IPS-18a (cell line): Measurements from ENCODE around the gene CDK6.
"Not testable (repeated sequence)": the region's sequence is repeated elsewhere in the genome, so short reads cannot be mapped to it uniquely, and the experiment has no call there.

Experiments
- H3K27ac ChIP-seq: one replicate; pipeline ENCODE4 v1.5.1; 2013; ENCODE audit warnings: low read length
- H3K27me3 ChIP-seq: one replicate; pipeline ENCODE4 v1.6.1; 2013; ENCODE audit warnings: mild to moderate bottlenecking, low read length; ENCODE audit not compliant: control insufficient read depth, insufficient read depth
- H3K36me3 ChIP-seq: one replicate; pipeline ENCODE4 v1.6.1; 2013; ENCODE audit warnings: low read depth, low read length; ENCODE audit not compliant: control insufficient read depth
- H3K4me1 ChIP-seq: one replicate; pipeline ENCODE4 v1.6.1; 2013; ENCODE audit warnings: low read depth, low read length; ENCODE audit not compliant: control insufficient read depth
- H3K4me3 ChIP-seq: one replicate; pipeline ENCODE4 v1.5.1; 2013; ENCODE audit warnings: low read length
- H3K9ac ChIP-seq: one replicate; pipeline ENCODE4 v1.6.1; 2013; ENCODE audit warnings: mild to moderate bottlenecking, low read length, moderate library complexity
- H3K9me3 ChIP-seq: one replicate; pipeline ENCODE4 v1.6.1; 2013; ENCODE audit warnings: low read depth, low read length; ENCODE audit not compliant: control insufficient read depth

CDK6 gene

GRCh38 chr7:92621026-92621540 is 215.3 kb downstream of the CDK6 start:
- no peak overlapping the region for H3K4me3 ChIP-seq
- peaks cover 1% of the 10 kb centered on the region for H3K4me1 ChIP-seq

GRCh38 chr7:92615861-92616260 is 220.5 kb downstream of the CDK6 start:
- Histone ChIP-seq H3K36me3 (peaks cover 3% of the 10 kb centered on the region), H3K4me3 (no peak overlapping the region), H3K9me3 (no peaks in the 10 kb centered on the region), H3K9ac (no peak overlapping the region), H3K27me3 (no peaks in the 10 kb centered on the region), H3K27ac (no peak overlapping the region), H3K4me1 (peaks cover 6% of the 10 kb centered on the region)

More at GRCh38 chr7:92621026-92621540, 215.3 kb downstream of the CDK6 start:
- no peaks in the 10 kb centered on the region for H3K9me3 ChIP-seq
- H3K9ac ChIP-seq = no peak overlapping the region
- no peaks in the 10 kb centered on the region for H3K36me3 ChIP-seq
- H3K27me3 ChIP-seq = no peaks in the 10 kb centered on the region
- no peak overlapping the region for H3K27ac ChIP-seq

- Histone ChIP-seq H3K27me3 (no peaks in the 10 kb centered on the region), H3K9me3 (no peaks in the 10 kb centered on the region), H3K9ac (no peak overlapping the region), H3K36me3 (peaks cover 3% of the 10 kb centered on the region), H3K27ac (no peak overlapping the region), H3K4me1 (peaks cover 6% of the 10 kb centered on the region), H3K4me3 (no peak overlapping the region)
Observed at GRCh38 chr7:92614660-92615174, 221.7 kb downstream of the CDK6 start.

- peaks cover 3% of the 10 kb centered on the region for H3K36me3 ChIP-seq
- no peaks in the 10 kb centered on the region for H3K9me3 ChIP-seq
- no peak overlapping the region for H3K27ac ChIP-seq
Observed at GRCh38 chr7:92613720-92614119, 222.7 kb downstream of the CDK6 start.

GRCh38 chr7:92613214-92613613 is 223.2 kb downstream of the CDK6 start:
- Histone ChIP-seq H3K9ac (no peak overlapping the region), H3K4me1 (peaks cover 6% of the 10 kb centered on the region), H3K27me3 (peaks cover 4% of the 10 kb centered on the region), H3K27ac (no peak overlapping the region), H3K4me3 (no peak overlapping the region), H3K36me3 (peaks cover 3% of the 10 kb centered on the region), H3K9me3 (no peaks in the 10 kb centered on the region)

More at GRCh38 chr7:92613720-92614119, 222.7 kb downstream of the CDK6 start:
- no peak overlapping the region for H3K9ac ChIP-seq
- H3K4me3 ChIP-seq = no peak overlapping the region
- no peaks in the 10 kb centered on the region for H3K27me3 ChIP-seq
- H3K4me1 ChIP-seq = peaks cover 6% of the 10 kb centered on the region

GRCh38 chr7:92612501-92612900 is 223.9 kb downstream of the CDK6 start:
- no peak overlapping the region for H3K4me3 ChIP-seq
- H3K27me3 ChIP-seq = peaks cover 10% of the 10 kb centered on the region
- peaks cover 6% of the 10 kb centered on the region for H3K4me1 ChIP-seq
- H3K9me3 ChIP-seq = no peaks in the 10 kb centered on the region
- H3K27ac ChIP-seq = no peak overlapping the region
- H3K36me3 ChIP-seq = peaks cover 3% of the 10 kb centered on the region
- no peak overlapping the region for H3K9ac ChIP-seq

GRCh38 chr7:92611735-92612134 is 224.6 kb downstream of the CDK6 start:
- H3K4me3 ChIP-seq = no peak overlapping the region
- peaks cover 3% of the 10 kb centered on the region for H3K36me3 ChIP-seq
- peaks cover 6% of the 10 kb centered on the region for H3K4me1 ChIP-seq
- H3K9ac ChIP-seq = no peak overlapping the region
- no peak overlapping the region for H3K27ac ChIP-seq
- peaks cover 10% of the 10 kb centered on the region for H3K27me3 ChIP-seq
- H3K9me3 ChIP-seq = no peaks in the 10 kb centered on the region

GRCh38 chr7:92609921-92610518 is 226.4 kb downstream of the CDK6 start:
- Histone ChIP-seq H3K27ac (no peak overlapping the region), H3K9ac (no peak overlapping the region), H3K4me1 (no peaks in the 10 kb centered on the region), H3K36me3 (peaks cover 3% of the 10 kb centered on the region), H3K9me3 (no peaks in the 10 kb centered on the region), H3K27me3 (peaks cover 10% of the 10 kb centered on the region), H3K4me3 (no peak overlapping the region)

GRCh38 chr7:92608380-92609322 is 227.7 kb downstream of the CDK6 start:
- no peaks in the 10 kb centered on the region for H3K9me3 ChIP-seq
- H3K27me3 ChIP-seq = peaks cover 10% of the 10 kb centered on the region
- H3K4me1 ChIP-seq = no peaks in the 10 kb centered on the region
- peak overlapping the region; percentile 35 for H3K9ac ChIP-seq
- peak overlapping the region; percentile 66 for H3K4me3 ChIP-seq
- H3K36me3 ChIP-seq = no peaks in the 10 kb centered on the region
- no peak overlapping the region for H3K27ac ChIP-seq

- Histone ChIP-seq H3K9me3 (no peaks in the 10 kb centered on the region), H3K4me3 (no peak overlapping the region), H3K27me3 (peaks cover 10% of the 10 kb centered on the region), H3K9ac (no peak overlapping the region), H3K27ac (no peak overlapping the region), H3K4me1 (no peaks in the 10 kb centered on the region), H3K36me3 (no peaks in the 10 kb centered on the region)
Observed at GRCh38 chr7:92606985-92607384, 229.4 kb downstream of the CDK6 start.

- not testable (repeated sequence) for H3K27ac ChIP-seq, H3K9me3 ChIP-seq, H3K4me3 ChIP-seq, H3K4me1 ChIP-seq, H3K9ac ChIP-seq, H3K36me3 ChIP-seq
- peaks cover 10% of the 10 kb centered on the region for H3K27me3 ChIP-seq
Observed at GRCh38 chr7:92604517-92604916, 231.9 kb downstream of the CDK6 start.
